Stimulated activated CD8-positive, alpha-beta memory T cell treated with anti-CD3 and anti-CD28 coated beads, Interleukin-4, amount 100 ng/mL, for 4 hours (primary cell): Measurements from ENCODE around the gene TMEM223.
"Not testable (repeated sequence)": the region's sequence is repeated elsewhere in the genome, so short reads cannot be mapped to it uniquely, and the experiment has no call there.

ENCODE experiments used
- DNase-seq, 2 donors: peaks; one replicate each; pipeline ENCODE4 v3.0.0-alpha.2; 2020; ENCODE audit warnings: low read depth in 2 of 2, low spot score in 1 of 2

The TMEM223 gene, protein sequence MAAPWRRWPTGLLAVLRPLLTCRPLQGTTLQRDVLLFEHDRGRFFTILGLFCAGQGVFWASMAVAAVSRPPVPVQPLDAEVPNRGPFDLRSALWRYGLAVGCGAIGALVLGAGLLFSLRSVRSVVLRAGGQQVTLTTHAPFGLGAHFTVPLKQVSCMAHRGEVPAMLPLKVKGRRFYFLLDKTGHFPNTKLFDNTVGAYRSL

GRCh38 chr11:62791501-62792201 is at the start of gene TMEM223:
TMEM223 (minus strand) TSS chr11:62792006; CDS start chr11:62791994, 12 bp downstream.
- peak; percentile 78 to 80 for DNase-seq

DNA sequence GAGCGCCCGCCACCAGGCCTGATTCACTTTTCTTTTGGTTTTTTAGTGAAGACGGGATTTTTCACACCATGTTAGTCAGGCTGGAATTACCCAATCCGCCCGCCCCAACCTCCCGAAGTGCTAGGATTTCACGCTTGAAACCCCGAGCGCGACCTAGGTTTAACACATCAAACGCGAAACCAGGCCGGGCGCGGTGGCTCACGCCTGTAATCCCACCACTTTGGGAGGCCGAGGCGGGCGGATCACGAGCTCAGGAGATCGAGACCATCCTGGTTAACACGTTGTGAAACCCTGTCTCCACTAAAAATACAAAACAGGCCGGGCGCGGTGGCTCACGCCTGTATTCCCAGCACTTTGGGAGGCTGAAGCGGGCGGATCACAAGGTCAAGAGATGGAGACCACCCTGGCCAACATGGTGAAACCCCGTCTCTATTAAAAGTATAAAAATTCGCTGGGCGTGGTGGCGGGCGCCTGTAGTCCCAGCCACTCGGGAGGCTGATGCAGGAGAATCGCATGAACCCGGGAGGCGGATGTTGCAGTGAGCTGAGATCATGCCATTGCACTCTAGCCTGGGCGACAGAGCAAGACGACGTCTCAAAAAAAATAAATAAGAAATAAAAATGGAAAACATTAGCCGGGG is 49.0 kb upstream of the TMEM223 start:
- peak; percentile 57 to 64 for DNase-seq

DNA sequence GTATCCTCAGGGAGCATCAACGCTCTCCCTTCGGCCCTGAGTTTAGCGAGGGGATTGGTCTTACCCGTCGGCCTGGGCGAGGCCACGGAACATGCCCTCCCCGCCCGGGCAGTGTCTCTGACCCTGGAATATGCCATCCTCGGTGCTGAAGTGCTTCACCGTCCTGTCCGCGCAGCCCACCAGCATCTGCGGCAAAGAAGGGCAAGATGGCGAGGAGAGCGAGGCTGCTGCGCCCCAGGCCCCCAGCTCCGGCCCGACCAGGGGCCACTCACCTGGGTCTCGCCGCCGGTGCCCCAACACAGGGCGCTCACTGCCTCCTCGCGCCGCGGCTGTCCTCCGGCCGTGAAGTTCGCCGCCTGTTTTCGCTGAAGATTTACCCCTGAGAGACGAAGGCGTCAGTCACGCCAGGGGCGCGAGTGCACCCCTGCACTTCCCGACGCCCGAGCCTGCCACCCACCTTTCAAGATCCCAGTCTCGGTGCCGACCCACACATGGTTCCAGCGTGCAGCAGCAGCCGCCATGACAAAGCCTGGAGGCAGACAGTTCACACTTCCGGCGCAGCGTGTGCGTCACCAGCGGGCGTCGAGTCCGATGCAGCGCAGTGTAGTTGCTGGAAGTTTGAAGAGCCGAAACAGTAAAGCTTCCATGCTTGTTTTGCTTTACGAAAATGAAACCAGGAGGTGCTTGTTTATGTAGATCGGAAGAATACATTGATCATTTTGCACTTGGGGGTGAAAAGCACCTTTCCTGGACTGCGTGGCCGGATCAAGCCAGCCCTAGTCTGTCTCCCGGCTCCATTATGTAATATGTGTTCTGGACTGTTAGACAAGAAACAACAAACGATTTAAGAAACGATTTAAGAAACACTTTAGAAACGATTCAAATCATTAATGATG is 47.5 kb upstream of the TMEM223 start, which contains the start of gene WDR74:
TSS of gene WDR74 (minus strand) at position 541 of the 896 bp plus-strand sequence. CDS start at position 521, 20 bp downstream.
- peak; percentile 79 to 88 for DNase-seq

DNA sequence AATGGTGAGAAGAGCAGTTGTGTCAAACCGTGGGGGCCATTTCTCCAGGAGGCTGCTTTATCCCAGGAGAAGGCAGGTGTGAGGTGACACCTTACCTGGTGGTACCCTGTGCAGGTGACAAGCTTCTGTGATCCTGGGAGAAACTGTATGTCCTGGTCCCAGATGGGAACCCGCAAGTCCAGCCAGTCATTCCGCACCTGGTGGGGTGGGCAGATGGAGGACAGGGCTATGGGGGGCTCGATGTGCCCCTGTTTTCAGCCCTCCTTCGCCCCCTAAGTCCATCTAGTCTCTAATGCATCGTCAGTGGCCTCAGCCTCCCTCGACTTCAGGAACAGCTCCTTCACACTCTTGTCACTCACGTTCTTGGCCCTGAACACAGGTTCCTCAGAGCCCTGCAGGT is 43.5 kb upstream of the TMEM223 start:
- no peak for DNase-seq

- DNase-seq, result no peak
Measured at GRCh38 chr11:62832336-62833234, 40.8 kb upstream of the TMEM223 start, which contains the start of gene TEX54. TEX54 (minus strand) TSS chr11:62832841.

- DNase-seq, result peak; percentile 99 to 100
Measured at GRCh38 chr11:62831520-62832335, 39.9 kb upstream of the TMEM223 start, which contains the start of gene STX5. STX5 (minus strand) TSS chr11:62832051; CDS start chr11:62831243, 808 bp downstream.

DNA sequence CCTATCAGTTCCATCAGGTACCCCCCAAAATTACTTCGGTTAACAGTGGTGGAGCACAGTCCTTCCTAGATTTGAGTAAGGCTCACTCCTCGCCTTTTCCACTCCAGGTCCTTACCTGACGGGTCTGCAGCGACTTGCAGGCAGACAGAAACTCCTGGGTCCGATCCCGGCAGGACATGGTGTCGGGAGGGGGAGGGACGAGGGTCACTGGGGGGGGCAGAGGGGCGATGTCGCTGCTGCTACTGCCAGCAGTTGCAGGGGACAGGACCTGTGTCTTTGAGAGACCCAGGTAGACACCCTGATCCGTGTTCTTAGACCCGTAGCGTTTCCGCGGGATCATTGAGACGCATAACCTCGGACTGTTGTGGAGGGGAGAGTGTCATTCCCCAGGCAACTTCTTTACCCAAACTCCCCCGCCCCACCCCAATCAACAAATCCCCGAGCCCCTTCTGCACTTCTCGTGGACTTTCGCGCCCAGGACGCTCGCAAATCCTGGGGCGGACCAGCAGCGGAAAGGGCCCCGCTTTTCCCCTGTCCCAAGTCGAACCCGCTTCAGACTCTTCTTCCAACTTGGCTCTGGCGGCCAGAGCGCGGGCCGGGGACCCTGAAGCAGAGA is 39.2 kb upstream of the TMEM223 start:
- no peak for DNase-seq

DNA sequence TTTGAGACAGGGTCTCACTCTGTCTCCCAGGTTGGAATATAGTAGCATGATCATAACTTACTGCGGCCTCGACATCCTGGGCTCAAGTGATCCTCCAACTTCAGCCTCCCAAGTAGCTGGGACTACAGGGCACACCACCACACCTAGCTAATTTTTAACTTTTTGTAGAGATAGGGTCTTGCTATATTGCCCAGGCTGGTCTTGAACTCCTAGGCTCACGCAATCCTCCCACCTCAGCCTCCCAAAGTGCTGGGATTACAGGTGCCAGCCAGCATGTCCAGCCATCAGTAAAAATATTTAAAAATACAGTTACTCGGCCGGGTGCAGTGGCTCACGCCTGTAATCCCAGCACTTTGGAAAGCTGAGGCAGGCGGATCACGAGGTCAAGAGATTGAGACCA is 36.3 kb upstream of the TMEM223 start:
- DNase-seq, result not testable (repeated sequence)

DNA sequence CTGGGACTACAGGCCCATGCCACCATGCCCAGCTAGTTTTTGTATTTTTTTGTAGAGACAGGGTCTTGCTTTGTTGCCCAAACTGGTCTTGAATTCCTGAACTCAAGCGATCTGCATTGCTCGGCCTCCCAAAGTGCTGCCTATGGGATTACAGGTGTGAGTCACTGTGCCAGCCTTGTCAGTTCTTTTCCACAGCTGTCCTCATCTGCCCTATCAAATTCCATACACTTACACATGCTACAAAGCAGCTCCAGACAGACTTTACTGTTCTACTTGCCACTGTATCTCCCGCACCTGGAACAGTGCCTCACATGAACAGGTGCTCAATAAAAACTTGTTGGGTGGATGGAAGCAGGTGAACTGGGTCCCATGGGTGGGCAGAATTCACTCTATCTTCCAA is 31.9 kb upstream of the TMEM223 start:
- no peak for DNase-seq

DNA sequence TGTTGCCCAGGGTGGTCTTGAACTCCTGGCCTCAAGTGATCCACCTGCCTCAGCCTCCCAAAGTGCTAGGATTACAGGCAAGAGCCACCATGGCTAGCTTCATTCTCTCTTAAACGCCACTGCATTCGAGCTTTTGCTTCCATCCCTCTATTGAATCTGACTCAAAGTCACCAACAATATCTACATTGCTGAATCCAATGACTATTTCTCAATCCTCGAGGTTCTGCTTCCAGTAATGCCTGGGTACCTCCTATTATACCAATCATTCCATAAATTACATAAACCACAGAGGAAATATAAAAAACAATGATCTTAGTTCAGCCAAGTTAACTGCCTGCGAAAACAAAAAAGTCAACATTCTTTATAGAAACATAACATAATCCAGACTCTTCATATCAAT is 25.3 kb upstream of the TMEM223 start:
- no peak for DNase-seq

DNA sequence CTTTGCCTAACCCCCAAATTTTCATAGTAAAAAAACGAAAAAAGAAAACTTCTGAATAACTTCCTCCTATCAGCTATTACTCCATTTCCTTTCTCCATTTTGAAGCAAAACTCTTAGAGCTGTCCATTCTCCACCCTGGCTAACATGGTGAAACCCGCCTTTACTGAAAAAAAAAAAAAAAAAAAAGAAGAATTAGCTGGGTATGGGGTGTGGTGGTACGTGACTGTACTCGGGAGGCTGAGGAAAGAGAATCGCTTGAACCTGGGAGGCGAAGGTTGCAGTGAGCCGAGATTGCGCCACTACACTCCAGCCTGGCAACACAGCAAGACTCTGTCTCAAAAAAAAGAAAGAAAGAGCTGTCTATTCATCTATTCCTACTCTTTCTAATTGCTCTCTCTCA is 24.8 kb upstream of the TMEM223 start:
- DNase-seq, result no peak

DNA sequence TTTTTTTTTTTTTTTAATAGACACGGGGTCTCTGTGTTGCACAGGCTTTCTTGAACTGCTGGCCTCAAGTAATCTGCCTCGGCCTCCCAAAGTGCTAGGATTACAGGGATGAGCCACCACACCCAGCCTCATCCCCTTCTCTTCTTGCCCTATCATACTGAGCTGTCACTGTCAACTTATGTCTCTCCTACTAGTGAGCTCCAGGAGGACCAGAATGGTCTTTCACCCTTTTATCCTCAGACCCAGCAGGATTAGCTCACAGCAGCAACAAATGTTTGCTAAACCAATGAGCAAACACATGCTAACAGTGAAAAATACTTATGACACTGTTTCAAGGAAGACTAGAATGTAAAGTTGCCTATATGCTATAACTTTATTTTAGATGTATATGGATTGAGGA is 19.9 kb upstream of the TMEM223 start:
- no peak for DNase-seq

DNA sequence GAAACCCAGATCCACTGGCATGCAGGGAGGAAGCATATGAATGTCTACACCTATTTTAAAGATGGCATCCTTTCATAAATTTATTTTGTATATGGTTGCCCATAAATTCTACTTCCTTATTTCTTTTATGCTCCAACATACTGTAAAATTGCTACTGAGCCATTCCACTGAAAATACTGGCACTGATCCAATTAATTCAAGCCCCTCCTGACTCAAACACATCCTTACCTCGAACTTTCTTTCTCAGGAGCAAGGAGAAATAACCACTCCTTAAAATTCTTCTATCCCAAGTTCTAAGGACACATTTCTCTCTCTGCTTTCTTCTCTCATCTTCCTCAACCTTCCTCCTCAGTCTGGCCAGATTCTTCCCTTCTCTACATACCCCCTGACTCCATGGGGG is 18.9 kb upstream of the TMEM223 start:
- DNase-seq, result no peak

- DNase-seq, result no peak
Measured at GRCh38 chr11:62806611-62807121, 14.9 kb upstream of the TMEM223 start.

- no peak for DNase-seq
Measured at GRCh38 chr11:62805961-62806441, 14.2 kb upstream of the TMEM223 start.

- peak; percentile 88 to 89 for DNase-seq
Measured at GRCh38 chr11:62805076-62805892, 13.5 kb upstream of the TMEM223 start, which contains the start of gene NXF1. NXF1 (minus strand) TSS chr11:62805440; CDS start chr11:62805356, 84 bp downstream.

GRCh38 chr11:62804310-62805075 is 12.7 kb upstream of the TMEM223 start:
- no peak for DNase-seq
